Measurements from ENCODE around the gene POTEJ.
"Not testable (repeated sequence)": the region's sequence is repeated elsewhere in the genome, so short reads cannot be mapped to it uniquely, and the experiment has no call there.

POTEJ gene

DNA sequence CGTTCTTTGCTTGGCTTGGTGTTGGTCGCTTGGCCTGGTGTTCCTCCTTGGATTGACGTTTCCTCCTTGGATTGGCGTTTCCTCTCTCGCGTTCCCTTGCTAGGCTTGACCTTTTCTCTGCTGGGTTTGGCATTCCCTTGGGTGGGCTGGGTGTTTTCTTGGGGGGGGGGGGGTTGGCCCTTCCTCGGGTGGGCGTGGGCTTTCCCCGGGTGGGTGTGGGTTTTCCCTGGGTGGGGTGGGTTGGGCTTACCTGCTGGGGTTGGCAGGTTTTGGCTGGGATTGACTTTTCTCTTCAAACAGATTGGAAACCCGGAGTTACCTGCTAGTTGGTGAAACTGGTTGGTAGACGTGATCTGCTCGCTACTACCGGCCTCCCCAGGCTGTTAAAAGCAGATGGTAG is at the start of gene POTEJ:
Gene POTEJ, plus strand, starts transcription at position 301 of the 400 bp plus-strand sequence. Its CDS starts 93 bp downstream, at position 394.
- DNase-seq (ENCODE audit: low read depth), result not testable (repeated sequence)

- DNase-seq (ENCODE audit: low read depth), result not testable (repeated sequence)
These were observed 45.1 kb upstream of the POTEJ start for GRCh38 chr2:130566165-130566564.

GRCh38 chr2:130571929-130572328 is 39.3 kb upstream of the POTEJ start:
- not testable (repeated sequence) for DNase-seq (ENCODE audit: low read depth)

DNA sequence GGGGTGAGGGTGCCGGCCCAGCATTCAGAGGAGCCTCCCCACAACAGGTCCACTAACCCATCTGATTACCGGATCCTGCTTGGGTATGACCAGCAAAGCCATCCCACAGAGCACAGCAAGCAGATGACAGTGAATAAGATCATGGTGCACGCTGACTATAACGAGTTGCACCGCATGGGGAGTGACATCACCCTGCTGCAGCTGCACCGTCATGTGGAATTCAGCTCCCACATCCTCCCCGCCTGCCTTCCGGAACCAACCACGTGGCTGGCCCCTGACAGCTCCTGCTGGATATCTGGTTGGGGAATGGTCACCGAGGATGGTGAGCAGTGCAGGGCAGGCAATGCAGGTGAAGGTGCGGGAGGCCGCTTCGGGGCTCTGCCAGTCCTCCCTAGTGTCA is 37.0 kb upstream of the POTEJ start:
- not testable (repeated sequence) for DNase-seq (ENCODE audit: low read depth)

GRCh38 chr2:130576209-130576784 is 34.9 kb upstream of the POTEJ start:
- DNase-seq (ENCODE audit: low read depth), result not testable (repeated sequence)

- DNase-seq (ENCODE audit: low read depth), result not testable (repeated sequence)
These were observed 33.7 kb upstream of the POTEJ start for GRCh38 chr2:130577559-130577958.

GRCh38 chr2:130579121-130579520 is 32.1 kb upstream of the POTEJ start:
- DNase-seq (ENCODE audit: low read depth), result not testable (repeated sequence)

DNA sequence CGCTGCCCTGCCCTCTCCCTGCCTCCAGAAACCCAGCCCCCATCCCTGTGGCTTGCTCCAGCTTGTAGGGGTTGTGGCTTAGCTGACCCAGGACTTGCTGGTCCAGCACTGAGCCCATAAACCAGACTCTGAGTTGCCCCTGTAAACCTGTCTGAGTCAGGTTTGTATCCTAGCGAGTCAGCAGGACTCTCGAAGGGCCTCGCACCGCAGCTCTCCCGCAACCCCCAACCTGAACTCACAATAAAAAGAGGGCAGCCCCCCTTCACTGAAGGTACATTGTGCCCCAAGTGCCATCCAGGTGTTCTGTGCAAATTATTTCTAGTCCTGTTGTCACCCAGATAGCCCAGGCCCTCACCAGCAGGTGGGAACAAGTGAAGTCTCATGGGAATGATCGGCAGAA is 29.7 kb upstream of the POTEJ start:
- DNase-seq (ENCODE audit: low read depth), result not testable (repeated sequence)

DNA sequence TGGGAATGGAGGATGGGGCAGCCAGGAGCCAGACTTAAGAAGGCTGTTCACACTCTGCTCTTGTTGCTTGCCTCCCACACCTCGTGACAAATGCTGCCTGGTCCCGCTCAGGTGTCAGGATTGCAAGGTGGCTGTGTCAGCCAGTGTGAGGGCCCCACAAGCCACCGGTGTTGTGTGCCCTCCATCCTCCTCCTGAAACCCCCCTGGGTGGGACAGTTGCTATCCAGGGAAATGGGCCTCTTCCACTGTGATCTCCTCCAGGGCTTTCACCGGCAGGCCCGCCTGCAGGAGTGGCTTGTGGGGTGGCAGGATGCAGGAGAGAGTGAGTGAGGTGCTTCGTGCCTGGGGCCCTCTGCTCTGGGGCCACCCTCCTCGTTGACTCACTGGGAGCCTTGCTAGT is 28.3 kb upstream of the POTEJ start:
- not testable (repeated sequence) for DNase-seq (ENCODE audit: low read depth)

DNA sequence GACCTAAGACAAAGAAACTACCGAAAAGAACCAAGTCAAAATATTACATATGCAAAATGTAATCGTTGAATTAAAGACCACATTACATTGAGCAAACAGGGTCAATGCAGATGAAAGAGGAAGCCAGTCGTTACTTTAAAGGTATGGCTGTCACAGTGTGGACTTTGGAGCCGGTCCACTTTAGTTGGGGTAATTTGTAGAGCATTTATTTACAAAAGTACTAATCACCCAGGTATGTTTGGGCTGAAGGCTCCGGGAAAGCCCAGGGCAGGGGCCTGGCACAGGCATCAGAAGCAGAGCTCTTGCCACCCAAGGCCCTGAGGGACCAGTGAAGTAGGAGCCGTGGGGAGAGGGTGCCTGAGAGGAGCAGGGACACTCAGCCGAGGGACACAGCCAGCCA is 27.7 kb upstream of the POTEJ start:
- DNase-seq (ENCODE audit: low read depth), result not testable (repeated sequence)

DNA sequence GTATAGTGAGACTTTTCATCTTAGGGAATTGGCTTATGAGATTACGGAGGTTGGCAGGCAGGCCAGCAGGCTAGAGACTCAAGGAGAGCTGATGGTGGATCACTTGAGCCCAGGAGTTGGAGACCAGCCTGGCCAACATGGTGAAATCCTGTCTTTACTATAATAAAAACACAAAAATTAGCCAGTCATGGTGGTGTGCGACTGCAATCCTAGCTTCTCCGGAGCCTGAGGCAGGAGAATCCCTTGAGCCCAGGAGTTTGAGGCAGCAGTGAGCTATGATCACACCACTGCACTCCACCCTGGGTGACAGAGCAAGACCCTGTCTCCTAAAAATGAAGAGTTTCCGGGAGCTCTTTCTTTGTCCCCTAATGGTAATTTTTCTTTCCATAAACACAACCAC is 26.5 kb upstream of the POTEJ start:
- not testable (repeated sequence) for DNase-seq (ENCODE audit: low read depth)

DNA sequence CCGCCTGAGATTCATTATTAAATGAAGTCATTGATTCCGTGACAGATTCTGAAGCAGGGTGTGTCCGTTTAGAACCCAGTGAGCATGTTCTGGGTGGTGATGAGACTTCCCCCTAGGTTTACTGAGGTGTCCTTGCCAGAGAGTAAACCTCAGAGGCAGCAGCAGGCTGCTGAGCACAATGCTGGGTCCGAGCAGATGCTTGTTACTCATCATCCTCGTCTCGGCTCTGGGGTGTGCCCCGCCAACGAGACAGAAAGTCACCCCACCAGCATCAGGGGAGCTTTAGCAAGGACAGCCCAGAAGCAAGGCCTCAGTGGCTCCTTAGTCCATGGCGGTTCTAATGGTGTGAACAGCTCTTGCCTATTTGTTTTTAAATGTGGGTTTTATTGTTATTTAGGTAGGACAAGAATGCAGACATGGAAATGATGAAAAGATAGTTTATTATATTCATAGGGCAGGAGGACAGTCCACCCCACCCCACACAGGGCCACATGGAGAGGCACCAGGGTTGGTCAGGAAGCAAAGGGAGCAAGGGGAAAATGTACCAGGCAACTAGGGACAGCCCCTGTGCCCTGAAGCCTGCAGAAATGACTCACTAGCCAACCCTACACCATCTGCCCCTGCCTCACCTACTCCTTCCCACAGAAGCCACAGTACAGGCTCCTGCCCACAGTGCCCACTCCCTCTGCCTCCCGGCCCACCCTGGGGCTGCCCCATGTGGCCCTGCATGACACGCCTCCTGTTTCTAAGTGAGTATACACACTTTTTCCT is 22.4 kb upstream of the POTEJ start:
- not testable (repeated sequence) for DNase-seq (ENCODE audit: low read depth)

- not testable (repeated sequence) for DNase-seq (ENCODE audit: low read depth)
These were observed 20.9 kb upstream of the POTEJ start for GRCh38 chr2:130590170-130590841.

DNA sequence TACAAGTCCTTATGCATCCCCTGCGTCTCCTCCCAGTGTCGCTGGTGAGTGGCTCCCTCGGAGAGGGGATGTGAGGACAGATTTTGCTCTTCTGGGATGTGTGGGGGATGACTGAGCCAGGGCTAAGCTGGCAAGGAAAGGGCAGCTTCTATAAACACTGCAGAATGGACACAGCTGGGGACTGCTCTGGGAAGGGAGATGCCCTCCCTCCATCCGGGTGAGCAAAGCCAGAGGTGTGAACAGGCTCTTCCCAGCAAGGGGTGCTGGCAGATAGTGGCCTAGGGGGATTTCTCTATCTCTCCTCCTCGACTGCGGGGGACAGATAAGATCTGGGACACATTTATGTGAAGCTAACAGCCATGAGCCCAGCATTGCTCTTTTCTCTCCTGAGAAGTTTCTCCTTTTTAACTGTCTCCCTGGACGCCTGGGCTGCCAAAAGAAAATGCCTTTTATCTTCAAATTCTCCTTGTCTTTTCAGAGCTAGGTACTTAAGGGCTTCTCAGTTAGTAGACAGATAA is 20.3 kb upstream of the POTEJ start:
- DNase-seq (ENCODE audit: low read depth), result not testable (repeated sequence)

- DNase-seq (ENCODE audit: low read depth), result not testable (repeated sequence)
These were observed 18.3 kb upstream of the POTEJ start for GRCh38 chr2:130592791-130593414.

DNA sequence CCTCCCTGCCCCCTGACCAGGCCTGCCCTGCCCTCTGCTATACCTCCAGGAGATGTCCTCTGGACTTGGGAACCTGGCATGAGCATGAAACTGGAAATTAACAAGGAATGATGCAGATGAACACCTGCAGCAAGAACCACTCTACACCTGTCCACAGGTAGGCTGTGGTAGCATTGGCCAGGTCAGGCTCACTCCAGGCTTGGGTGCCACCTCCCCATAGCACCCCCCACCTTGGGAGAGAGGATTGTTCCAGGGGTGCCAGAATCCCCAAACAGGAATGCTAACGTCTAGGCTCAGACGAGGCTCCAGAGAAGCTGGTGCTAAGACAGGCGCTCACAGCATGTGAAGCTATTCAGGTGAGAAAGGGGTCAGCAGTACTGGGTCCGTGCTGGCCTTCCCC is 17.2 kb upstream of the POTEJ start:
- DNase-seq (ENCODE audit: low read depth), result not testable (repeated sequence)

- DNase-seq (ENCODE audit: low read depth), result not testable (repeated sequence)
These were observed 14.5 kb upstream of the POTEJ start for GRCh38 chr2:130596757-130597156.

GRCh38 chr2:130597994-130598393 is 13.2 kb upstream of the POTEJ start:
- not testable (repeated sequence) for DNase-seq (ENCODE audit: low read depth)

- DNase-seq (ENCODE audit: low read depth), result not testable (repeated sequence)
These were observed 12.8 kb upstream of the POTEJ start for GRCh38 chr2:130598463-130598862.

- DNase-seq (ENCODE audit: low read depth), result not testable (repeated sequence)
These were observed 11.8 kb upstream of the POTEJ start, which contains the start of gene CFC1 for GRCh38 chr2:130599393-130599792. TSS of gene CFC1 (minus strand) at chr2:130599575. CDS start at chr2:130599287, 288 bp downstream.

DNA sequence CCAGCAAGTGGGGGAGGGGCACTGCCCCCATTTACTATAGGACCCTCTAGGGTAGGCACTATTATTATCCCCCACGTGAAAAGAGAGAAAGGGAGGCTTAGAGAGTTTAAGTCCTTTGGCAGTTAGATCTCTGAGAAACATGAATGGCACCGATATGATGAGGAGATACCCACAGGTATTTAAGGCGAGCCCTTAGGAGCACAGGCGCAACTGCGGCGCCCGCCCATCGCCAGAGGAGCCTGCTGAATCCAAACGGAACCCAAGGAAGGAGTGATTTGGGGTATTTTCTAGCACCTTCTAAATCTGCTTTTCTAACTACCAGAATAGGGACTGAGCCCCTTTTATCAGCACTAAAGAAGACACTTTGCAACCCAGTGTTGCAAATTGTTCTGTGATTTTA is 11.3 kb upstream of the POTEJ start:
- DNase-seq (ENCODE audit: low read depth), result not testable (repeated sequence)

Data from stimulated activated CD8-positive, alpha-beta memory T cell treated with anti-CD3 and anti-CD28 coated beads, Interleukin-15, amount 100 ng/mL, for 1 hour (primary cell).